ENCODE data around the gene ACTN4. TPM values are rescaled to one million over a fixed set of nuclear protein-coding genes. Genes with fewer than 3 reads are reported as not detected.

ACTN4 gene
- total RNA-seq, 1 donor: 280 TPM

- no peak for DNase-seq (ENCODE audit: low read depth)
Measured at GRCh38 chr19:38736036-38736412, 88.6 kb downstream of the ACTN4 start.

GRCh38 chr19:38736413-38737280, 89.2 kb downstream of the ACTN4 start:
- H3K4me3 ChIP-seq (ENCODE audit: low read depth, low read length): no peak overlapping the region
- no peak for DNase-seq (ENCODE audit: low read depth)
- TF ChIP-seq CTCF (IDR thresholded peaks at IDR 0.05; ENCODE audit: insufficient read depth, low read length): no peak

More at GRCh38 chr19:38736036-38736412, 88.6 kb downstream of the ACTN4 start:
- TF ChIP-seq CTCF (IDR thresholded peaks at IDR 0.05; ENCODE audit: insufficient read depth, low read length): no peak
- H3K4me3 ChIP-seq (ENCODE audit: low read depth, low read length): peak overlapping the region; percentile 45

- no peak for DNase-seq (ENCODE audit: low read depth)
- no peak overlapping the region for H3K4me3 ChIP-seq (ENCODE audit: low read depth, low read length)
- TF ChIP-seq CTCF (IDR thresholded peaks at IDR 0.05; ENCODE audit: insufficient read depth, low read length): no peak
Measured at GRCh38 chr19:38737281-38737865, 89.9 kb downstream of the ACTN4 start.

GRCh38 chr19:38737921-38738737, 90.7 kb downstream of the ACTN4 start:
- H3K4me3 ChIP-seq (ENCODE audit: low read depth, low read length): no peak overlapping the region
- DNase-seq (ENCODE audit: low read depth): no peak
- no peak for TF ChIP-seq CTCF (IDR thresholded peaks at IDR 0.05; ENCODE audit: insufficient read depth, low read length)

GRCh38 chr19:38739440-38740256, 92.2 kb downstream of the ACTN4 start:
- no peak for DNase-seq (ENCODE audit: low read depth)
- no peak overlapping the region for H3K4me3 ChIP-seq (ENCODE audit: low read depth, low read length)
- TF ChIP-seq CTCF (IDR thresholded peaks at IDR 0.05; ENCODE audit: insufficient read depth, low read length): no peak

- H3K4me3 ChIP-seq (ENCODE audit: low read depth, low read length): no peak overlapping the region
- no peak for TF ChIP-seq CTCF (IDR thresholded peaks at IDR 0.05; ENCODE audit: insufficient read depth, low read length)
- DNase-seq (ENCODE audit: low read depth): no peak
Measured at GRCh38 chr19:38740257-38740592, 92.8 kb downstream of the ACTN4 start.

All from fibroblast of the aortic adventitia (primary cell).